HG02885 (cell line): ENCODE measurements around the gene CPED1.
"Not testable (repeated sequence)": the region's sequence is repeated elsewhere in the genome, so short reads cannot be mapped to it uniquely, and the experiment has no call there.

Source experiments
- ATAC-seq: cut with Tn5 transposase; IDR thresholded peaks from one replicate; pipeline ENCODE4 v1.9.1; 2021; ENCODE audit warnings: mild to moderate bottlenecking; ENCODE audit not compliant: unreplicated experiment, poor library complexity

CPED1 gene

DNA sequence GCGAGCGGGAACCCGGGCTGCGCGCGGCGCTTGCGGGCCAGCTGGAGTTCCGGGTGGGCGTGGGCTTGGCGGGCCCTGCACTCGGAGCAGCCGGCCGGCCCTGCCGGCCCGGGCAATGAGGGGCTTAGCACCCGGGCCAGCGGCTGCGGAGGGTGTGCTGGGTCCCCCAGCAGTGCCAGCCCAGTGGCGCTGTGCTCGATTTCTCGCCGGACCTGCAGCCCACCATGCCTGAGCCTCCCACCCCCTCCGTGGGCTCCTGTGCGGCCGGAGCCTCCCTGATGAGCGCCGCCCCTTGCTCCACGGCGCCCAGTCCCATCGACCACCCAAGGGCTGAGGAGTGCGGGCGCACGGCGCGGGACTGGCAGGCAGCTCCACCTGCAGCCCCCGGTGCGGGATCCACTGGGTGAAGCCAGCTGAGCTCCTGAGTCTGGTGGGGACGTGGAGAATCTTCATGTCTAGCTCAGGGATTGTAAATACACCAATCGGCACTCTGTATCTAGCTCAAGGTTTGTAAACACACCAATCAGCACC is 71.5 kb downstream of the CPED1 start:
- ATAC-seq: not testable (repeated sequence)

- no peak for ATAC-seq
Observed at GRCh38 chr7:121061677-121062582, 73.4 kb downstream of the CPED1 start.

DNA sequence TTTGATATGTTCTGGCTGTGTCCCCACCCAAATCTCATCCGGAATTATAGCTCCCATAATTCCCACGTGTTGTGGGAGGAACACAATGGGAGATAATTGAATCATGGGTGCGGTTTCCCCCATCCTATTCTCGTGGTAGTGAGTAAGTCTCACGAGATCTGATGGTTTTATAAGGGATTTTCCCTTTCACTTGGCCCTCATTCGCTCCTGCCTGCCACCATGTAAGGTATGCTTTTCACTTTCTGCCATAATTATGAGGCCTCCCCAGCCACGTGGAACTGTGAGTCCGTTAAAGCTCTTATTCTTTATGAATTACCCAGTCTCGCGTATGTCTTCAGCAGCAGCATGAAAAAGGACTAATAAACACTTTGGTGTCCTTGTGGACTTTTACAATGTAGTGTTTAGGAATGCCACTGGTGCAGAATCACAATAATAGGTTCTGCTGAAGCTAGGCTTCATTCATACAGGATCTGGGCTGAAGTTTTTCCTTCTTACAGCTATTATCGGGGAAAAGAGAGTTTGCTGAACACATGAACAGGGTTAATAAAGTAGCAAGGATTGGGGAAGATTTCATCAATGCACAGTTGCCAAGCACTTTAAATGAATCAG is 74.3 kb downstream of the CPED1 start:
- no peak for ATAC-seq

DNA sequence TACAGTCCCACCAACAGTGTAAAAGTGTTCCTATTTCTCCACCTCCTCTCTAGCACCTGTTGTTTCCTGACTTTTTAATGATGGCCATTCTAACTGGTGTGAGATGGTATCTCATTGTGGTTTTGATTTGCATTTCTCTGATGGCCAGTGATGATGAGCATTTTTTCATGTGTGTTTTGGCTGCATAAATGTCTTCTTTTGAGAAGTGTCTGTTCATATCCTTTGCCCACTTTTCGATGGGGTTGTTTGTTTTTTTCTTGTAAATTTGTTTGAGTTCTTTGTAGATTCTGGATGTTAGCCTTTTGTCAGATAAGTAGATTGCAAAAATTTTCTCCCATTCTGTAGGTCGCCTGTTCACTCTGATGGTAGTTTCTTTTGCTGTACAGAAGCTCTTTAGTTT is 79.2 kb downstream of the CPED1 start:
- not testable (repeated sequence) for ATAC-seq

DNA sequence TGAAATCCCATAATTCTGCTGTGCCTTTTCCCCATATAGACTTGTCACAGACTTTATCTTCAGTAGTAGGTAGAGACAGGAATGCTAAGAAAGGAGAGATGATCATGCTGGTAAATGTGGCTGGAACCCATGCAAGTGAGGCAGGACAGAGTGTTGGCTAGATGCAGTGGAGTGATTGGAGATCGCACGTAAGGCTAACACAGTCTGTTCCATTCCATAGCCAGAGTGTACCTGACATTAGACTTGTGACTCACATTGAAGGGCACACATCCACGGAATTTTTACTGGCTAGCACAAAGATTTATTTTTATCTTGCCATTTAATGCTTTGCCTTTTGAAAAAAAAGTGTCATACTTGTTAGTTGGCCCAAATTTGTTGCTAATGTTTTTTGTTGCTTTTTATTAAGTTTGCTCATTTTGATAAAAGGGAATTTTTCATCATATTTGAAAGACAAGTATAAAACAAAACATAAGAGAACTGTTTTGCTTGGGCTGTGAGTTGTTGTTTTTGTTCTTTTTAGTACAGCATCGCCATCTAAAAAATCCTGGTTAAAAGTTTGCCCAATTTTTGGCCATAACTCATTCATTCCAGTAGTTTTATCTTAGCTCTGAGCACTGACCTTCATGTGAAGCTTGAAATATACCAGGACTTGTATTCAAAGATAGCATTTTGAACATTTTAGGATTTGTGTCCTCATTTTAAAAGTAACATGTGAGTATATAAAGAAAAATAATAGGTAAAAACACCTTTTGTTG is 81.0 kb downstream of the CPED1 start:
- ATAC-seq: no peak

GRCh38 chr7:121071132-121071531 is 82.6 kb downstream of the CPED1 start:
- no peak for ATAC-seq

GRCh38 chr7:121071662-121072061 is 83.2 kb downstream of the CPED1 start:
- ATAC-seq: no peak

- no peak for ATAC-seq
Observed at GRCh38 chr7:121072826-121073225, 84.3 kb downstream of the CPED1 start.

DNA sequence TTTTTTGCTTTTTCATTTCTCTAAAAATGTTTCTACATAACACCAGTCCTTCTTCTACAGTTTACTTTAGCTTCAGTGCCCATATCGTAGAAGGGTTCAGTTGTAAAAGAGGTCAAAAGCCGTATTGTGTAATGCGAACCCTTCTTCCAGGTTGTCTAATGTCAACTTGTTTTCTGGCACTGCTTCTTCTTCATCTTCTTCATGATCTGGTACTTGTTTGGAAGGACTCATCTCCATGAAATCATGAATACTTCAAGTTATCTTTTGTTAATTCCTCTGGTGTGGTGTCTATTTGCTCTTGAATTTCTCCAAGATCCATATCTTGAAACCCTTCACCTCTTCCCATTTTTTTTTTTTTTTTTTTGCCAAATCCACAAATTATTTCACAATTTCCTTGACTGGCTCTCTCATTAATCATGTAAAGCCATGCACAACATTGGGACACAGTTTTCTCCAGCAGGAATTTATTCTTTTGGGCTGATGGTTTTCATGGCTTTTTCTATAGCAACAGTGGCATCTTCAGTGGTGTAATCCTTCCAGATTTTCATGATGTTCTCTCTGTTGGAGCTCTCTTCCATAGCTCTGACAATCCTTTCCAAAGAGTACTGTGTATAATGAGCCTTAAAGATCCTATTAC is 85.1 kb downstream of the CPED1 start:
- ATAC-seq: no peak

DNA sequence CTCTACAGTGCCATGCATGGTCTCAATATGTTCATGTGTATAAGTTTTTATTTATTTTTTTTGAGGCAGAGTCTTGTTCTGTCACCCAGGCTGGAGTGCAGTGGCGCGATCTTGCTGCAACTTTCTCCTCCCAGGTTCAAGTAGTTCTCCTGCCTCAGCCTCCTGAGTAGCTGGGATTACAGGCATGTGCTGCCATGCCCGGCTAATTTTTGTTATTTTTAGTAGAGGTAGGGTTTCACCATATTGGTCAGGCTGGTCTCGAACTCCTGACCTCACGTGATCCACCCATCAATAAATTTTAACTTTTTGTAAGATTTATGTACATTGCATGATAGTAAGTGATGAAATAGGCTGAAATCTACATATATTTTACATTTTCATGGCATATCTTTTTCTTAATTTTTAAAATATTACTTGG is 86.9 kb downstream of the CPED1 start:
- not testable (repeated sequence) for ATAC-seq

DNA sequence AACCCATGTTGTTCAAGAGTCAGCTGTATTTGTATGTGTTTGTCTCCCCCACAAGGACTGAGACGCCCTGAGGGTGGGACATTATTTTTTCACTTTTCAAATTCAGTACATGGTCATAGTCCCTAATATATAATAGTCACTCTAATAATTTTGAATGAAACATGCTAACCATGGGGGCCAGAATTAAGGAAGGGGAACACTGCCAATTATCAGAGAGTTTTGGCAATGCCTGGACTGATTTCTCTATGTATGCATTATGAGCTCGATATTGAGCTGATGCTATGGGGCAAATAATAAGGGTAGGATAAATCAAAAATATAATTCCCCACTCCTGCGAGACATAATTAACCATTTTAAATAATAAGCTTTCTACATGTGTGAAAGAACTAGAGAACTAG is 87.4 kb downstream of the CPED1 start:
- no peak for ATAC-seq

GRCh38 chr7:121076350-121077164 is 88.0 kb downstream of the CPED1 start:
- no peak for ATAC-seq

DNA sequence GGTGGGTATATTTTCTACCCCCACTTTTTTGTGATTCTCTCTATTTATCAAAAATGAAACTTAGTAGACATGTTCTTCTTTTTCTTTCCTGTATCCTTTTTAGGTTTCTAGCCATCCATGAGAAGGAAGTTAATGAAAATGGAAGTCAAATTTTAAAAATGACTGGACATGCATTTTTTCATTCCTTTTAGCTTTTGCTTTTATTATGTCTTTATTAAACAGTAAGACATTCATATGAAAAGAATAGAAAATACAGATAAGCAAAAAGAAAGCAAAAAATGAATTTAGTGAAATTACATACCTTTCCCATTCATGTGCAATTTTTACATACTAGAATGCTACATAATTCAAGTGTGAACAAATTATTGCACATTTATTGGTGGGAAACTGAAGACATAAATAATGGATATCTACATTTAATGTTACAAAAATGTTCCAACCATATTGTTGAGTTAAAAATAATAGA is 88.7 kb downstream of the CPED1 start:
- no peak for ATAC-seq

GRCh38 chr7:121078701-121079227 is 90.3 kb downstream of the CPED1 start:
- ATAC-seq: no peak

DNA sequence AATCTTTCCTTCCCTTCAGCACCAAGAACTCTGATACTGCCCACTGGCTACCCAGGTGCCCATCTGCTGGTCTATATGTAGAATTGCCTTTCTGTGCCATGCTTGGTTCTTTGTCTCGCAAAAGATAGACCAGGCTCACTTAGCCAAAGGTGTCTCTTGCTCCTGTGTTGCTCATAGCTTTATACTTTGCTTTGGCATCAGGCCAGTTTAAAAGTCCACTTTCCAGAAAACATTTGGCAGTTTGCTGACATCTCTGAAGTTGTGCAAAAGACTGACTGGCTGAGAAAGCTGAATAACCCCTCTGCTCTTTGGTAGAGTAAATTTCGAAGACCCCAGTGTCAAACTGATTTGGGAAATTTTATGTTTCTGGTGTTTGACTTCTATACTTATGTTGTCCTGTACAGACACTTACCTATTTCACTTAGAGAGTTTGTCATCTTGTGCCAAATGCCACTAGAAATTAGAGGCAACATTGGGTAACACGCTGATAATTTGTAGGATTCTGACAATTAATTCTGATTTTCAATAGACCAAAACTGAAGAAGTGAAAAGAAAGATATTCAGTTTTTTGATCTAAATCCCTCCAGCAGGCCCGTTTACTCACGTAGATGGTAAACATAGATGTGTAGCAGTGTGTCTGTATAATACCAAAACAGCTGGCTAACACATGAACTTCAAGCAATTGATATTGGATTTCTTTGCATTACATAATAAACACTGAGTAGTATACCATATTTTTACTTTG is 91.1 kb downstream of the CPED1 start:
- no peak for ATAC-seq

DNA sequence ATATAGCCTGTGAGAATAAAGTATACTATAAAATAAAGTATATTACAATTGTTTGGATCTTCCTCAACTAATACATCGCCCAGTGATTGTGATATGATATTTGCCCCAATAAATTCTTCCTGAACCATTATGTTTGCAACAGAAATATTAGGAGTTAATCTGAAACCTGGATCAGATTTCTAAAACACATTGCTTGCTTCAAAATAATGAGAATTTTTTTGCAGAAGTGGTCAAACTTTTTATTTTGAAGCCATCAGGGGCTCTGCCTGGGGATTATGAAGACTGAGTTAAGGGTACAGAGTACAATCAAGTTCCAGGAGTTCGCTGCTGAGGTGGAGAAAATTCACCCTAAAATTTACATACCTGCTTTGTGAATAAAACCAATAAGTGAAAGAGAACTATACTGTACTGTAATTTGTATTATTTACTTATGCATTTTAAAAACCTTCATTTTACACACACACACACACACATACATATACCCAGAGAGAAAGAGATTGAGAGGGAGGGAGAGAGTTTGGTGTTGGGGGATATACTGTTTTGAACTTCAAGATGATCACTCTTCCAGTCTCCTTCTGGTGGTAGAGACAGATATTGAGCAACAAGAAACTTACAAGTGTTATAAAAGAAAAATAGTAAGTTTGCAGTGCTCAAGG is 91.9 kb downstream of the CPED1 start:
- no peak for ATAC-seq

GRCh38 chr7:121080913-121081326 is 92.4 kb downstream of the CPED1 start:
- no peak for ATAC-seq
